Superior temporal gyrus (tissue), 1 donor: ENCODE data around the gene FASTK.

Source experiments
- DNase-seq: peaks from one replicate; pipeline ENCODE4 v3.0.0-alpha.2; 2016; ENCODE audit errors: extremely low spot score

FASTK gene, protein sequence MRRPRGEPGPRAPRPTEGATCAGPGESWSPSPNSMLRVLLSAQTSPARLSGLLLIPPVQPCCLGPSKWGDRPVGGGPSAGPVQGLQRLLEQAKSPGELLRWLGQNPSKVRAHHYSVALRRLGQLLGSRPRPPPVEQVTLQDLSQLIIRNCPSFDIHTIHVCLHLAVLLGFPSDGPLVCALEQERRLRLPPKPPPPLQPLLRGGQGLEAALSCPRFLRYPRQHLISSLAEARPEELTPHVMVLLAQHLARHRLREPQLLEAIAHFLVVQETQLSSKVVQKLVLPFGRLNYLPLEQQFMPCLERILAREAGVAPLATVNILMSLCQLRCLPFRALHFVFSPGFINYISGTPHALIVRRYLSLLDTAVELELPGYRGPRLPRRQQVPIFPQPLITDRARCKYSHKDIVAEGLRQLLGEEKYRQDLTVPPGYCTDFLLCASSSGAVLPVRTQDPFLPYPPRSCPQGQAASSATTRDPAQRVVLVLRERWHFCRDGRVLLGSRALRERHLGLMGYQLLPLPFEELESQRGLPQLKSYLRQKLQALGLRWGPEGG

DNA sequence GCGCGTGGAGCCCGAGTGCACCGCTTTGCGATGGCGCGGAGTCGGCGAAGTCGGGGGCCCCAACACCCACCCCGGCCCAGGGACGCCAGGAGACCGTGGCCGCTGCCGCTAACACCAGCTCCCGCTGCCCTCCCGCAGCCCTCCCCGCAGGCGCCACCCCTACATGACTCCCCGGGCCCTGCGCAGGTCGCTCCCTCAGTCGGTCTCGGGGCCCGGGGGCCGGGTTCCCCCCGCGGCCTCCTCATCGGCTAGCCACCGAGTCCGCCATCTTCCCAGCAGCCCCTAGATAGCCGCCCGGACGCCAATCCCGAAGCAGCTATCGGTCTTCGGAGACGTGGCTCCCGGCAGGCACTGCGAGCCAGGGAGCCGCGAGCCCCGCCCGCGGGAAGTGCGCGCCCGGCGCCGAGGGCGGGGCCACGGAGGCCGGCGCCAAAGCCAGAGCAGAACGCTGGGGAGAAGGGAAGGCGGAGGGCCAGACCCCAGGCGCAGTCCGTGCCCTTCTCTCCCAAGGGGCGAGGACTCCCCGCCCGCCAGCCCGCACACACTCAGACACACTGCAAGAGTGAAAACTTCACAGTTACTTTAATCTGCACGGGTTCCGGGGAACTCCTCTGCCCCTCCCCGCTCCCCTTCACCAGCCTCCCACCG lies at the start of gene FASTK:
Gene FASTK (minus strand): TSS at position 288 of the 648 bp plus-strand sequence. CDS start 43 bp downstream, at position 245.
- DNase-seq: peak; percentile 96

DNA sequence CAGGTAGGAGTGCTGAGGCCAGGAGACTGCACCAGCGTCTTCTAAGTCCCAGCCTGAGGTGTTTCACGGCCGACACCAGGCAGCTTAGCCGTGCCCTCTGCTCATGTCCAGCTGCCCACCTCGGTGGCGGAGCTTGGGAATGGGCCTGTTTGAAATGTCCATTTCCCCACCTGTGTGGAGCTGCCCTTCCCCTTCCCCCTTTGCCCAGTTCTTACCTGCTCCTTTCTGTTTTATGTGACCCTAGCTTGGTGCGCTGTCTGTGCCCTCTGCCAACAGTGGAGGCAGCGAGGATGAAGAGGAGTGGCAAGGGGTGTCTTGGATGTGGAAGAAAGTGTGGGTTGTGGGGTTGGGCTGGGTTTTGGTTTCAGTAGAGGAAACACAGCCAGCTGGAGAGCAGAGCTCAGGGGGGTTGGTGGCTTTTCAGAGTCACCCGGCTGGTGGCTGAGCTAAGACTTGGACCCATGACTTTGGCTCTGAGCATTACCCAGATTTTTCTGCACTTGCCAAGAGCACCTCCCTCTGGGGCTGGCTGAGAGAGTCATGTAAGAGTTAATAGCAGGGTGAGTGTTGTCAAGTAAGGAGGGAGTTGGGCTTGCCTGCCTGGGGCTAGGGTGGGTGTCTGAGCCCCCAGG lies 49.5 kb upstream of the FASTK start:
- no peak for DNase-seq

DNA sequence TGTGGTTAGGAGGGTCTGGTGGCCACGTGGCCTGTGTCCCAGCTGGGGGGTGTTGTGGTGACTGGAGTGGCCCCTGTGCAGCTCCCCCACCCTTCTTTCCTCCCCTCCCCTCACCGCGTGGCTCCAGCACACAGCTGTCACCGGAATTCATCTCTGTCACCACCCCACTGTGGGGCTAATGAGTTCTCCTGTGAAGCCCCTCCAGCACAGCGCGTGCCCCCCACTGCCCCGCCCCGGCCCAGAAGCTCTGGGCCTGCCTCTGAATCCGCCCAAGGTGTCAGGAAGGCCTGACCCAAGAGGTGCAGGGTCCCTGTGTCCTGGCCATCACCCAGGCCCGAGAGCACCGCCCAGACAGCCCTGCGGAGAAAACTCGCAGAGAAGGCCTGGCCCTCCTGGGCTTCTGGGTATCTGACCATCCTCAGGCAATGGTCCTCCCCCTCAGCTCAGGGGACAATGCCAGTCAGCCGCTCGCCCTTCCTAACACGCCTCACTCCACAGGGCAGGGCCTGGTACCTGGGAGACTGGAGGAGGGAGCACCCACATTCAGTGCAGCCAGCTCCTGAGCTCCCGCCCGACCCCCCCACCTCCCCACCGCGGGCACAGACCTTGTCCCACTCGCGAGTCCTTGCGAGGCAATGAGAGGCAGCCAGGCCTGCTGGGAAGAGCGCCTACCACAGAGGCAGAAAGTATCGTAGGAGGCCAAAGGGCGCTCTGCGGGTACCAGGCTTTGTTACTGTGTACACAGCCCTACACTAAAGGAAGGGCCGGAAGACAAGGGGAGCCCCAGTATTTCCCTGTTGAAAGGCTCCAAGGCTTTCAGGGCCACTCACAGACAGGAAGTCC lies 48.7 kb upstream of the FASTK start:
- DNase-seq: no peak

DNA sequence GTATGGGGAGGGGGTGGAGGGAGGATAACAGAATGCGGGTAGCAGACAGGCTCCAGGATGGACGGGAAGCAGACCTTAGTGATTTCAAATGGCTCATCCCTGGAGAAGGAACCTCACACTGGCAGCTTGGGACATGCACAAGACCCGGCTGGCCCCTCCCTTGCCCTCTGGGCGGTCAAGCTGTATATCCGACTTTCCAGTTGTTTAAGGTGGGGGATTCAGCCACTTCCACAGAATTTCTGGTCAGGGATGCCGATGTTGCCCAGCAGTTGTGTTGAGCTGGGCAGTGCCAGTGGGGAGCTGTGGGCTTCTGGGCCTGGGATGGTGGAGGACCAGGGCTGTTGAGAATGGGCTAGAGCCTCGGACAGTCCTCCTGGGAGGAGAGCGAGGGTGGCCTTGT lies 48.1 kb upstream of the FASTK start:
- DNase-seq: no peak

DNA sequence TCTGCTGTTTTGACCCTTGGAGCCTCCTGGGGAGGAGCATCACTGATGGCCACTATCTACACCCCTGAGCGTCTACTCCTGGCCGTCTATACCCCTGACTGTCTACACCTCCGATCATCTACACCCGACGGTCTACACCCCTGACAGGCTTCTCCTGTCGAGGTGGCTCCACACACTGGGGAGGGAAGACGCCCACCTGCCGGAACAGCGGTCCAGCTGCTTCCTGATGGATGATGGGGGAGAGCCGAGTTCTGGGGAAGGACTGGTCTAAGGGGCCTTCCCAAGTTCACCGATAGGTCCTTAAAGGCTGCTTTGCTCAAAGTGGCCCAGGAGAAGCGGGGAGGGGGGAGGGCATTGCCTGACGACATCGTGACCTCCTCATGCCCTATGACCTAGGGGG lies 47.5 kb upstream of the FASTK start:
- no peak for DNase-seq

DNA sequence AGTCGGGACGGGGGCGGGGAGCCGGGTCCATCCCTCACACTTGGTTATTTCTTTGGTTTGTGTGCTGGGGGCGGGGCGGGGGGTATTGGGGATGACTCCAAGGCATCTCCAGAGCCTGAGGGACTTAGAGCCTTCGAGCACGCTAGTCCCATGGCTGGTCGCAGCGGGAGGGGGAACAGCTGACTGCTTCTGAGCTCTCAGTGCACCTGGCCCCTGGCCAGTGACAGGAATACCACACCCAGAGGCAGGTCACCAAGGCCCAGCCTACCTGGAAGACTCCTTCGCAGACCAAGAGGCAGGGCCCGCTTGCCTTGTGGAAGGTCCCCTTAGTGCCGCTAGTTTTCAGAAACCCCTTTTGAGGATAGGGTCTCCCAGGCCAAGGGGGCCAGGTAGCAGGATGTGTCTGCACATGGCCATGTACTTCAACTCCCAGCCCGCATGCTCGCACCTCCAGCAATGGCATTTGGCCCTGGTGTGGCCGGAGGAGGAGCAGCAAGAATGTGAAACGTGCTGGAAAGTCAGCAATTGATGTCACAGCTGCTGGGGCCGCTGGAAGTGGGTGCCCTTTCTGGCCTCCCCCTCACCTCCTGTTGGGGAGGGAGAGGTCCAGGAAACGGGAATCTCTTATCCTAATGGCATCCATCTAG lies 46.0 kb upstream of the FASTK start:
- DNase-seq: no peak

DNA sequence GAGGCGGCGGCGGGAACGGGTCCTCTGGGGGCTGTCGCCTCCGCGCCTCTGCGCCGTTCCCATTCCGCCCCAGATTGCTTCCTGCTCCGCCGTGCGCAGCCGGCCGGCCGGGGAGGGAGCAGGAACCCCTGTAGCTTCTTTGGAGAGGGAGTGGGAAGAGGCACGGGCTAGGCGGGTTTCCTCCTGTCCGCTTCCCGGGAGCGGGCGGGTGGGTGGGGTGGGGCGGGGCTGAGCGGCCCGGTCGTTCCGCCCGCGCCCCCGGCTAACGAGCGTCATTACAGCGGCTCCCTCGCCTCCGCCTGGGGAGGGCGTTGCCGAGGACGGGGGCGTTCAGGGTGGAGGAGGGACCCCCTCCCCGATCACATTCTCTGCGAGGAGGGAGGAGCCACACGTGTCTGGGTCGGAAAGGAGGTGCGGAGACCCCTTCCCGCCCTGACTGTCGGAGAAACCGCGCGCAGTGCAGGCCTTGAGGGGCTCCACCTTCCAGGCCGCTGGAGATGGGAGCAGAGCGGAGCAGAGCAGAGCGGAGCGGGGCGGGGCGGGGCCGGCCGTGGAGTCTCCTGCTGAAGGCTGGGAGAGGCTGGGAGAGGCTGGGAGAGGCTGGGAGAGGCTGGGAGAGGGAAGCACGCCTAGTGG lies 45.4 kb upstream of the FASTK start:
- no peak for DNase-seq

DNA sequence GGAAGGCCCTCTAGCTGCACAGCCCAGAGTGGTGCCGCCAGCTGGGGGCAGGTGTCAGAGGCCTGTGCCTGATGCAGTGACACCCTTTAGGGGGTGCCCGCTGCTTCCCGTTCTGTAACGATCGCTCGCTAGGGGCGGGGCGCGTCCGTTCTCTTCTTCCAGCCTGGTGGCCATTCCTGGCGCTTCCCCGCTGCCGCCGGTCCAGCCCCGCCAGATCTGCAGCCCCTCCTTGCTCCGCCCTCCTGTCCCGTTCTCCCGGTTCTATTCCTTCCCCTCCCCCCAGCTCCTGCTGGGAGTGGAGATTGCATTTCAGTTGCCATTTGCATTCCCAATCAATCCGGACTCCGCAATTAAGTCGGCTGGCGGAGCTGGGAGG lies 44.8 kb upstream of the FASTK start:
- no peak for DNase-seq

DNA sequence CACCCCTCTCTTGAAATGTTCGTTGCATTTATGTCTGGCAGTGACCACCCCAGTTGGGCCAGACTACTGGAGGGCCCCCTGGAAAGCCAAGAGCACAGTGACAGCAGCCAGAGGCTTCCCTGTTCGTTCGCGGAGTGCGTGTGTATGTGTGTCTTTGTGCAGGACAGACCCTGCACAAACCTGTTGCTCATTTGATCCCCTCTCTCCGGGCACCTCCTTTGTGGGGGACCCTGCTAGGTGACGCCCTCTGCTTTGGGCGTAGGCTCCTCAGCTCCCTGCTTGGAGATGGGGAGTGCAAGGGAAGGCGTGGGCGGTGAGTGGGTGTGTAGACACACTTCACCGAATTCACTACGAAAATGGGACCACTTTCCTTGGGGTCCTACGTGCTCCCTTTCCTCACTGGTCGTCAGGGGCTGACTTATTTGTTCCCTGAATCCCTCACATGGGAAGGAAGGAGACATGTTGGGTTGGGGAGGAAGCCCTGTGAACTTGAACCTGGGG lies 44.3 kb upstream of the FASTK start:
- DNase-seq: no peak

DNA sequence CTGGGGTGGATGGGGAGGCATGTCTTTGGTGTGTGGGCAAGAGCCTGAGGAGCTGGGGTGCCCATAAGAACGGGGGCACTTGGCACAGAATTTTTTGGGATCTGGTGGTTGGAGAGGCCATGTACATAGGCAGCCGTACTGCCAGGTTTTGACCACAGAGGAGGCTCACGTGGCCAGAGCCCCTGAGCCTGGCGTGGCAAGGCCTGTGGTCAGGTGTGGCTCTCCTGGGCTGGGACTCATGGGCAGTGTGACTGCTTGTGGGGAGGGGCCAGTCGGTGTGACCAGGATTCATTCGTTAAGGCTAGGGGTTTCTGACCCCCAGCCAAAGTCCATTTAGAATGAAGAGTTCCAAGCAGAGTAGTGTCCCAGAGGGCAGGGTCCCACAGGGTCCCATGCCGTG lies 43.9 kb upstream of the FASTK start:
- no peak for DNase-seq

DNA sequence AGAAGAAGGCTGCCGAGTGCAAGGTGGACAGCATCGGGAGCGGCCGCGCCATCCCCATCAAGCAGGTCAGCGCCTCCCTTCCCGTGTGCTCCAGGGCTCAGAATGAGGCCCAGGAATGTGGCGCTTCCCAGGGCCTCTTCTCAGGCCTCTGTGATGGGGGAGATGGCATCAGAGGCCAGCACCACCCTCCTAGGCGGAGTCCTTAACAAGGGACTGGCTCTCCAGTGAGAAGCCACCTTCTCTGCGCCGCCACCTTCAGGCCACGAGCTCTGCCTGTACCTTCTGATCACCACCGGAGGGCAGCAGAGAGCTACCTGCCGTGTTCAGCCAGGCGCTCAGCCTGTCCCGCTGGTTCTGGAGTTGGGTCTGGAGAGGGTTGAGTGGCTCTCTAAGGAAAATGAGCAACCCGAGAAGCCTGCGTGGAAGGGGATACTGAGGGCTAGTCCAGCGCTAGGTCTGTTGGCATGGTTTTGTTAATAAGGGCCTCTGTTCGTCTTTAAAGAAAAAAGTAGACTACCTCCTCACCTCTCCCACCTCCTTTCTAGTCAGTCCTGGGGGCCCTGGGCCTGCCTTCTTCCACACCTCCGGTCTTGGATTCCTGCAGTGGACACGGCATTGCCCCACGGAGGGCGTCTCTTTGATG lies 43.3 kb upstream of the FASTK start:
- DNase-seq: peak; percentile 93

DNA sequence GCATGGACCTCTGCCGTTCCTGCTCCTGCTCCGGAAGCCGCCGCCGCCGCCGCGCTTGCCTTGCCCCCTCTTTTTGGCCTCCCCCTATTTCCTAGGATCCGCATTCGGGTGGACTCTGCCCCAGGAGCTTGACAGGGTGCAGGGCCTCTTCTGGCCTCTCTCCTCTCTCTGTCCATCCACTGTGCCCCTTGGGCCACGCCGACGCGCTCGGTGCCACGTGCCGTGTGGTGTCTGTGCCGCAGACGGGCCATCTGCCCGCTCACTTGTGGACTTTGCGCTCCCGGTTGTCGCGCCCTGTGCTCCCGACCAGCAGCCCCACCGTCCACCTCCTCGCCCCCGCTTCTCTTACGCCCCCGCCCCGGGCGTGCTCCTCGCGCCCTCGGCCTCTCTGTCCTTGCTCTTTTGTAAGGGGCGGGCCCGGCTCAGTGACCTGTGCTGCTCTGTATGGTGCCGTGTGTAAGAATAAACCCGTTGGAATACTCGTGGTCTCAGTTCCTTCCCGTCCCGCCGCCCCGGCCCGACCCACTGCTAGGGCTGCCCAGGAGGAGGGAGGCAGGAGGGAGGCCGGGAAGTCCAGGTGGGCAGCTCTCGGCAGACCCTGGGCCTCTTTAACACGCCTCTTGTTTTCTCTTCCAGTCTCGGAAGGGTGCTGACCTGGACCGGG lies 42.7 kb upstream of the FASTK start:
- DNase-seq: no peak

DNA sequence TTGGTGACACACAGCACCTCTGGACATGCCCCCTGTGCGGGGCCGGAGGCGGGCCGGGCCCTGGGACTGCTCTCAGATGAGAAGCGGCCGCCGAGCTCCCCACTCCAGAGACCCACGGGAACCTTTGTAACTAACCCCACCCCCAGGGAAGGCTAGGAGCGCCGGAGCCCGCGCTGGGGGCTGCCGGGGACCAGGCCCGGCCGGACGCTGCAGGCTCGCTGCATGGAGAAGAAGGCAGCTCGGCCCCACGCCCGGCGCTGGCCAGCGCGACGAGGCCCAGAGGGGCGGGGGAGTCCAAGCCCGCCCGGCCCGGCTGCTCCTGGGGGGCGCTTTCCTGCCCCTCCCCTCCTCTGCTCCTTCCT lies 42.2 kb upstream of the FASTK start:
- DNase-seq: no peak

DNA sequence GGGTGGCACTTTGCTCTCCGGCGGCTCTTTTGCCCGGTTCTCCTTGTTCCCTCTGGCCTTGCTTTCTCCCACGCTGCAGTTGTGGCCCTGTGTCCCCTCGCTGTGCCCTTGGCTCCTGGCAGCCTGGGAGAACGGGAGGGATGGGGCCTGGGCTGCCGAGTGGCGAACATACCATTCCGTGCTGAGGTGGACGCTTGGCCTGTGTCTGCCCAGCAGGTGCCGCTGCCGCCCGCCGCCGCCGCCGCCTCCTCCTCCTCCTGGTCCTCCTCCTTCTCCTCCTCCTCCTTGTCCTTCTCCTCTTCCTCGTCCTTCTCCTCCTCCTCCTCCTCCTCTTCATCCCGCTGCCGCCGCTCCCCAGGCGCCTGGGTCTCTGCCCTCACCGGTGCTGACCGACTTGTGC lies 41.7 kb upstream of the FASTK start:
- no peak for DNase-seq

DNA sequence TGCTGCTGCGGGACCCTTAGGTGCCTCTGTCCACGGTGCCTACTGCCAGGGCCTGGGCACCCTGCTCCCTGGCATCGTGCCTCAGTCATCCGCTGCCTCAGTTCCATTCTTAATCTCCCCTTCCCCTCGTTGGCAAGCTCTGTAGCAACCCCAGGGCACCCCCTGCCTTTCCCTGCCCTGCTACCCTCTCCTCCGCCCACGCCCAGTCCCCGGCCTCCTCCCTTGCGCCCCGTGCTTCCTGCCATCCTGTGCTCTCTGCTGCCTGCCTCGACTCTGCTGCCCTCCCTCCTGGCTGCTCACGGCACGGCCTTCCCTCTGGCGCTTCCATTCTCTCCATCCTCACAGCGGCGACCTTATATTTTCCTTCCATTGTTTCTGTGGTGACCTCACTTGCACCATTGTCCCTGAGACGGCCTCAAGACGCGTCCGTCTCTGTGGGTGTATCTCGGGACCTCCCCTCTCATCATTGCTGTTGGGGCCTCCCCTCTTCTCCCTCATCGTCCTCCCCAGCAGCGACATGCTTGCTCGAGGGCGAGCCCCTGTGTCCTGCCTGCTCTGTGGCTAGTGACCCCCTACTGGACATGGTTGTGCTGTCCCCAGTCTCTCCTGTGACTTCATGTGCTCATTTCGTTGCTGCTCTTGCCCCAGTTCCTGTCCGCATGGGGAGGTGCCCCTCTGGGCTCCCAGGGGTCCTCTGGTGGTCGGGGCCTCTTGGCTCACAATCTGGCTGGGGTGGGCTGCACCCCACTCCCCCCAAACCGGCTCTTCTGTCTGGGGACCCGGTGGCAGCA lies 41.0 kb upstream of the FASTK start:
- DNase-seq: no peak

DNA sequence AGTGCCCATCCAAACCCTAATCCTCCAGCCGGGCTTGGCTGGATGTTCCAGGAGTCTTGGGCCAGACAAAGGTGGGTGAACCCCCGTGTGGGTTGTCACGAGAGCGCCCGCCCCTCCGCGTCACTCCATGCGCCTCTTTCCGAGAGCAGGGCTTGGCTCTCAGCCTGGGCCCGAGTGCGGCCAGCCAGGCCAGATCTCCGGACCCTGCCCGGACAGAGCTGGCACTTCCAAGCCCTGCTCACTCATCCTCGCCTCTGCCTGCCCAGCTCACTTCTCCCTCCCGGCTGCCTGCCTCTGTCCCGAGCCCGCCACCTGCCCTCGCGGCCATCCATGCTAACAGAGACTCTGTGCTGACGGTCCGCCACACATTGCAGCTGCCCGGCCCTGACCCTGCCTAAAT lies 40.3 kb upstream of the FASTK start:
- no peak for DNase-seq

DNA sequence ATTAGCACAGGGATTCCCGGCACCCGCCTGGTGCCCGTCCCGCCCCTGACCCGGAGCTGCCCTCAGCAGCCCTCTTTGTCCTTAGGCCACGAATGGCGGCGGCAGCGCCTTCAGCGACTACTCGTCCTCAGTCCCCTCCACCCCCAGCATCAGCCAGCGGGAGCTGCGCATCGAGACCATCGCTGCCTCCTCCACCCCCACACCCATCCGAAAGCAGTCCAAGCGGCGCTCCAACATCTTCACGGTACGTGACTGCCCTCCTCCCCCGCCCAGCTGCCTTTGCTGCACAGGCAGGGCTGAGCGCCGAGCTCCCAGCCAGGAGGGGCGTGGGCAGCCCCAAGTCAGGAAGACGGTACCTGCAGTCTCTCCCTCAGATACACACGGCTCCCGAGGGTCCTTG lies 39.3 kb upstream of the FASTK start:
- DNase-seq: peak; percentile 33

DNA sequence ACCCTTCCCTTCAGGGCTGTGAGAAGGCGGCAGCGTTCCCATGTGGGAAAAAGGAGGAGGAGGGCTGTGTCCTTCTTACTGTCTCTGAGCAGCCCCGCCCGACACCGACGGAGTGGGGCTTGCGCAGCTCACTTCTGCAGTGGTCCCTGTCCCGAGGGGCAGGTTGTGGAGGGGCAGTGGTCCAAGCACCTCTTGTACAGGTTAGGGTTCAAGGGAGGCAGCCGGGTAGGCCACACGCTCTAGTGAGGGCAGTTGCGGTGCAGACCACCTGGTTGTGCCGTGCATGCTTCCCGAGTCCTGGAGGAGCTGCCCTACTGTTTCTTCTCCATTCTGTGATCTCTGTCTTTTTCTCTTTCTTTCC lies 38.4 kb upstream of the FASTK start:
- DNase-seq: no peak
